ENCODE results near the gene KRT84.

DNA sequence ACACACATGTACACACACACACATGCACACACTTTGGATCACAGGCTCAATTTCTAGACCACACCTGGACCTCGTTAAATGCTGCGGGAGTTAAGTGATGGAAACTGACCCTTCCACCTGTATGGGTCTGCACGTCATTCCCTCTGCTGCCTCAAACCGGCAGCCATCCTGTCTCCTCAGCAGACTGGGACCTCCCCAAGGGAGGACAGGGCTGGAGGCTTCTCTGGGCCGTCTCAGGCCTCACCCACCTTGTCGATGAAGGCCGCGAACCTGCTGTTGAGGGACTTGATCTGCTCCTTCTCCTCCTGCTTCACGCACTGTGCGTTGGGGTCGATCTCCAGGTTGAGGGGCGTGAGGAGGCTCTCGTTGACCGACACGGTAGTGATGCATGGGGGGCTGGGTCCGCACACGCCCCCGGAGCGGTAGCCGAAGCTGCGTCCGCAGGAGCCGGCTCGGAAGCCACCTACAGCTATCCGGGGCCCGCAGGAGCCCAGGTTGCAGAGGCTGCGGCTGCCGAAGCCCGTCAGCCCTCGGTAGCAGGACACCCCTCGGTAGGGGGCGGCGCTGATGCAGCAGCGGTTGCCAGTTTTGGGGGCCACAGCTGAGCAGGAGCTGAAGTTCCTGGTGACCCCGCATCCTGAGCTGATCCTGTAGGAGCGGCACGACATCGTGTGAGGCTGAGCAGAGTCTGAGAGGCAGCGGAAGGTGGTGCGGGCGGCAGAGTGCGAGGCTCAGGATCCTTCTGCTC is 18.5 kb downstream of the KRT84 start, which contains the start of gene KRT85:
- TF ChIP-seq EZH2 (IDR thresholded peaks at IDR 0.05; ENCODE audit: borderline replicate concordance, low read length) (no peak), CTCF (conservative IDR thresholded peaks at IDR 0.05 in 1 of 2, IDR thresholded peaks at IDR 0.05 in 1 of 2; ENCODE audit: extremely low read depth in 1 of 2, insufficient read depth in 1 of 2, low read depth in 1 of 2, low read length in 2 of 2) (no peak)
